IMR-90 (cell line): ENCODE results near the gene GSE1. TPM values are rescaled to one million over a fixed set of nuclear protein-coding genes. Genes with fewer than 3 reads are reported as not detected.

Experiments used
- ATAC-seq: fragments of 200-7000 bp; cut with Tn5 transposase; 2 replicates; pipeline ENCODE4 v1.9.1; 2020; ENCODE audit warnings: low read depth, mild to moderate bottlenecking, moderate library complexity
- BruUV-seq: library from RNA; stranded (reverse); fragments of 400-500 nt; replicated peaks from 2 replicates; lab custom pipeline; 2021; lab: Mats Ljungman, UMichigan
- CTCF ChIA-PET: fragments of 300-600 bp; formaldehyde crosslinking; extraction: SDS; loops from one replicate; lab custom pipeline; 2021; ENCODE audit warnings: antibody characterized with exemption; lab: Yijun Ruan, JAX
- POLR2A ChIA-PET: fragments of 300-600 bp; sonication (Branson Sonifier 250); formaldehyde crosslinking; loops from one replicate; lab custom pipeline; 2022; ENCODE audit warnings: antibody characterized with exemption; ENCODE audit not compliant: unreplicated experiment; lab: Charles Lee
- DNase-seq: peaks from one replicate; pipeline ENCODE4 v3.0.0; 2013
- H2AFZ ChIP-seq: replicated peaks from 2 replicates; pipeline ENCODE3; 2013; ENCODE audit warnings: low read length, mild to moderate bottlenecking; ENCODE audit not compliant: poor library complexity
- H2AK5ac ChIP-seq: 2 replicates; pipeline ENCODE4 v1.6.1; 2013; ENCODE audit warnings: low read depth, low read length, inconsistent platforms
- H2AK9ac ChIP-seq: replicated peaks from 2 replicates; pipeline ENCODE3; 2013; ENCODE audit warnings: mild to moderate bottlenecking, low read depth, low read length, moderate library complexity; ENCODE audit not compliant: poor library complexity
- H2BK120ac ChIP-seq: 2 replicates; pipeline ENCODE4 v1.6.1; 2013; ENCODE audit warnings: low read depth, low read length, inconsistent platforms
- H2BK15ac ChIP-seq: 3 replicates; pipeline ENCODE4 v1.6.1; 2013; ENCODE audit warnings: low read depth, low read length, inconsistent platforms
- H2BK20ac ChIP-seq: 2 replicates; pipeline ENCODE4 v1.6.1; 2013; ENCODE audit warnings: low read depth, mild to moderate bottlenecking, inconsistent platforms, low read length, moderate library complexity
- H2BK5ac ChIP-seq: 2 replicates; pipeline ENCODE4 v1.6.1; 2013; ENCODE audit warnings: mild to moderate bottlenecking, low read depth, low read length, inconsistent platforms; ENCODE audit not compliant: poor library complexity, severe bottlenecking
- H3K14ac ChIP-seq: replicated peaks from 2 replicates; pipeline ENCODE4 v1.6.1; 2013; ENCODE audit warnings: low read depth, low read length, inconsistent platforms
- H3K18ac ChIP-seq: 2 replicates; pipeline ENCODE4 v1.6.1; 2013; ENCODE audit warnings: low read depth, low read length, control low read depth
- H3K23ac ChIP-seq: 2 replicates; pipeline ENCODE4 v1.6.1; 2013; ENCODE audit warnings: low read depth, low read length, inconsistent platforms
- H3K27ac ChIP-seq: 2 replicates; pipeline ENCODE4 v1.5.1; 2013; ENCODE audit warnings: mild to moderate bottlenecking, control low read depth, low read length; ENCODE audit not compliant: insufficient read depth
- H3K27me3 ChIP-seq: 2 replicates; pipeline ENCODE4 v1.6.1; 2013; ENCODE audit warnings: low read length; ENCODE audit not compliant: control insufficient read depth, insufficient read depth
- H3K36me3 ChIP-seq: 2 replicates; pipeline ENCODE4 v1.6.1; 2013; ENCODE audit warnings: low read length, mixed read lengths; ENCODE audit not compliant: control insufficient read depth, insufficient read depth
- H3K4ac ChIP-seq: 2 replicates; pipeline ENCODE4 v1.6.1; 2013; ENCODE audit warnings: low read depth, low read length, inconsistent platforms
- H3K4me1 ChIP-seq: 2 replicates; pipeline ENCODE4 v1.6.1; 2013; ENCODE audit warnings: low read length, mixed read lengths; ENCODE audit not compliant: control insufficient read depth, insufficient read depth
- H3K4me2 ChIP-seq: 2 replicates; pipeline ENCODE4 v1.6.1; 2013; ENCODE audit warnings: low read depth, mild to moderate bottlenecking, control low read depth, low read length, moderate library complexity
- H3K4me3 ChIP-seq: 2 replicates; pipeline ENCODE4 v1.5.1; 2013; ENCODE audit warnings: low read depth, mild to moderate bottlenecking, control low read depth, low read length, moderate library complexity; ENCODE audit not compliant: insufficient read depth
- H3K56ac ChIP-seq: 2 replicates; pipeline ENCODE4 v1.6.1; 2013; ENCODE audit warnings: low read length, inconsistent platforms; ENCODE audit not compliant: insufficient read depth; ENCODE audit errors: extremely low read depth
- H3K79me1 ChIP-seq, 2 experiments: 2 replicates each; pipeline ENCODE4 v1.6.1; 2013; ENCODE audit warnings: low read length in 2 of 2, inconsistent platforms in 1 of 2, low read depth in 1 of 2
- H3K9ac ChIP-seq: 2 replicates; pipeline ENCODE4 v1.6.1; 2013; ENCODE audit warnings: low read depth, low read length, control low read depth
- H3K9me1 ChIP-seq: 2 replicates; pipeline ENCODE4 v1.6.1; 2013; ENCODE audit warnings: low read length, inconsistent platforms; ENCODE audit not compliant: insufficient read depth
- H3K9me3 ChIP-seq: 2 replicates; pipeline ENCODE4 v1.6.1; 2013; ENCODE audit warnings: low read length; ENCODE audit not compliant: control insufficient read depth, insufficient read depth
- H4K20me1 ChIP-seq: 2 replicates; pipeline ENCODE4 v1.6.1; 2013; ENCODE audit warnings: low read length, inconsistent platforms; ENCODE audit not compliant: insufficient read depth
- H4K5ac ChIP-seq: 2 replicates; pipeline ENCODE4 v1.6.1; 2013; ENCODE audit warnings: mild to moderate bottlenecking, low read depth, low read length, control low read depth
- H4K8ac ChIP-seq, 2 experiments: 2 replicates each; pipeline ENCODE4 v1.6.1; 2013; ENCODE audit warnings: low read depth in 2 of 2, low read length in 2 of 2, control low read depth in 1 of 2, inconsistent platforms in 1 of 2
- H4K91ac ChIP-seq: 2 replicates; pipeline ENCODE4 v1.6.1; 2013; ENCODE audit warnings: low read depth, low read length, inconsistent platforms; ENCODE audit not compliant: insufficient read depth
- BHLHE40 ChIP-seq: fragments of 150-350 bp; IDR thresholded peaks from 2 replicates; pipeline ENCODE4 v1.6.1; 2016; ENCODE audit warnings: mild to moderate bottlenecking, low read depth, low read length
- CEBPB ChIP-seq: IDR thresholded peaks from 2 replicates; pipeline ENCODE4 v1.6.1; 2012; ENCODE audit warnings: low read depth, low read length, improper control_type of control experiment
- CHD1 ChIP-seq: IDR thresholded peaks from 2 replicates; pipeline ENCODE4 v1.6.1; 2012; ENCODE audit warnings: low read depth, low read length, improper control_type of control experiment
- FOS ChIP-seq: fragments of 150-350 bp; IDR thresholded peaks from 2 replicates; pipeline ENCODE4 v1.6.1; 2016; ENCODE audit warnings: low read depth, low read length
- MAFK ChIP-seq: IDR thresholded peaks from 2 replicates; pipeline ENCODE4 v1.6.1; 2012; ENCODE audit warnings: low read depth, low read length, improper control_type of control experiment
- MXI1 ChIP-seq: IDR thresholded peaks from 2 replicates; pipeline ENCODE4 v1.6.1; 2012; ENCODE audit warnings: low read depth, mild to moderate bottlenecking, low read length, moderate library complexity, borderline replicate concordance
- NFE2L2 ChIP-seq: fragments of 150-350 bp; IDR thresholded peaks from 2 replicates; pipeline ENCODE4 v1.6.1; 2016; ENCODE audit warnings: low read depth, mild to moderate bottlenecking, low read length
- RAD21 ChIP-seq: IDR thresholded peaks from 2 replicates; pipeline ENCODE4 v1.6.1; 2012; ENCODE audit warnings: low read length, improper control_type of control experiment
- RCOR1 ChIP-seq: IDR thresholded peaks from 2 replicates; pipeline ENCODE4 v1.6.1; 2012; ENCODE audit warnings: mild to moderate bottlenecking, low read length, improper control_type of control experiment; ENCODE audit not compliant: insufficient replicate concordance
- RFX5 ChIP-seq: IDR thresholded peaks from 2 replicates; pipeline ENCODE4 v1.8.0; 2012; ENCODE audit warnings: low read depth, mild to moderate bottlenecking, low read length, moderate library complexity
- SMC3 ChIP-seq: fragments of 150-350 bp; IDR thresholded peaks from 2 replicates; pipeline ENCODE4 v1.6.1; 2016; ENCODE audit warnings: low read depth, mild to moderate bottlenecking, antibody characterized with exemption, low read length, moderate library complexity
- WGBS, 2 experiments: methylation state at CpG; one replicate each; pipeline versions ENCODE4 v1.1.5 to v1.1.7; 2013; ENCODE audit warnings: missing lambda C conversion rate in 2 of 2; ENCODE audit not compliant: insufficient read length in 1 of 2; ENCODE audit errors: extremely low coverage in 2 of 2; 5-methylcytosine and 5-hydroxymethylcytosine counted together
- dilution Hi-C: fragments of 300-500 bp; cut with HindIII; formaldehyde crosslinking; loops from one replicate; pipeline ENCODE4 v1.14.3; 2018; ENCODE audit warnings: low sequenced_read_pairs; ENCODE audit not compliant: unreplicated experiment
- in situ Hi-C: fragments of 300-500 bp; cut with MboI; formaldehyde crosslinking; loops from 3 replicates; pipeline ENCODE4 v1.14.3; 2019; ENCODE audit warnings: low sequenced_read_pairs, inconsistent platforms, mixed read lengths
- intact Hi-C: fragments of 100-400 bp; cut with micrococcal nuclease; formaldehyde crosslinking; loops from 2 replicates; pipeline ENCODE4 v1.10.0; 2022
- polyA plus RNA-seq, 3 experiments: library from polyadenylated mRNA; depleted of rRNA; stranded (reverse); fragments of >200 nt; gene quantifications; 2 replicates each; pipeline ENCODE4 v1.2.3, GENCODE V29; 2012; ENCODE audit warnings: low replicate concordance in 1 of 3
- total RNA-seq: library from RNA; depleted of rRNA; stranded (reverse); fragments of >200 nt; gene quantifications from 2 replicates; pipeline ENCODE4 v1.2.3, GENCODE V29; 2012
- TF ChIP-seq, protein P1 (sequence below): conservative IDR thresholded peaks from 2 replicates; pipeline ENCODE4 v1.5.1; 2012; ENCODE audit warnings: mild to moderate bottlenecking, low read depth, low read length, improper control_type of control experiment
- TF ChIP-seq, protein P2 (sequence below): fragments of 150-350 bp; IDR thresholded peaks from 2 replicates; pipeline ENCODE4 v1.6.1; 2016; ENCODE audit warnings: low read depth, mild to moderate bottlenecking, low read length, moderate library complexity, borderline replicate concordance

The GSE1 gene
- total and polyA plus RNA-seq, 2 of the 4 experiments (the other 2 are of a cell fraction): 14.9 to 25.5 TPM

DNA sequence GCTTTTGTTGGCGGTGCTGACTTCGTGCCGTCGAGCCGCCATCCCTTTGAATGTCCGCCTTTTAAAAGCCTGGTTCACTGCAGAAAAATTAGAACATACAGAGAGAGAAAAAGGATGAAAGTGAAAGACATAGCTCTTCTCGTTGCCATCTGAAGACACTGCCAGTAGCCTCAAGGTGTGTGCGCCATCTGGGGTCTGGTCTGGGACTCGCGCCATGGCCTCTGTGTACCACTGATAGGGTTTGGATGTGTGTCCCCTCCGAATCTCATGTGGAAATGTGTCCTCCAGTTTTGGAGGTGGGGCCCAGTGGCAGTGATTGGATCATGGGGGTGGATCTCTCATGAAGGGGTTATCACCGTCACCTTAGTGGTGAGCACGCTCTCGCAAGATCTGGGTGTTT lies 15.5 kb downstream of the GSE1 start:
- H3K27ac ChIP-seq: no peak overlapping the region
- no peak overlapping the region for H2AK9ac ChIP-seq
- no TSS peak for BruUV-seq
- H3K56ac ChIP-seq: no peak overlapping the region
- ChIA-PET CTCF (interaction anchor here (1.6 kb wide), 1 partner anchor 12 kb away, joined by 4 read pairs; no protein-coding TSS in a partner anchor), POLR2A (no interaction called here)
- in situ Hi-C loops: no loop called here
- no peak overlapping the region for H2AK5ac ChIP-seq
- 100% methylated on average over 1 of the region's 14 CpGs; no CpG with 5 or more reads in 1 of the 2 experiments for WGBS, 2 experiments
- no peak overlapping the region for H4K8ac ChIP-seq
- H3K14ac ChIP-seq: no peak overlapping the region
- no peaks in the 10 kb centered on the region for H3K4me1 ChIP-seq
- no peak overlapping the region for H3K23ac ChIP-seq
- H4K91ac ChIP-seq: no peak overlapping the region
- peaks cover 13% of the 10 kb centered on the region for H3K9me3 ChIP-seq
- dilution Hi-C loops: no loop called here
- intact Hi-C loops: no loop called here
- no peak overlapping the region for H2BK5ac ChIP-seq
- H3K79me1 ChIP-seq: peaks cover 16 to 73% of the 10 kb centered on the region in 2 experiments
- no peaks in the 10 kb centered on the region for H3K9me1 ChIP-seq
- ATAC-seq (no peak), DNase-seq (no peak)
- TF ChIP-seq MAFK: no peak
- no peak for TF ChIP-seq RFX5
- no peak for TF ChIP-seq CHD1
- no peak for TF ChIP-seq SMC3
- no peak for TF ChIP-seq CEBPB
- TF ChIP-seq NFE2L2: no peak
- TF ChIP-seq FOS: no peak
- TF ChIP-seq, protein P1, sequence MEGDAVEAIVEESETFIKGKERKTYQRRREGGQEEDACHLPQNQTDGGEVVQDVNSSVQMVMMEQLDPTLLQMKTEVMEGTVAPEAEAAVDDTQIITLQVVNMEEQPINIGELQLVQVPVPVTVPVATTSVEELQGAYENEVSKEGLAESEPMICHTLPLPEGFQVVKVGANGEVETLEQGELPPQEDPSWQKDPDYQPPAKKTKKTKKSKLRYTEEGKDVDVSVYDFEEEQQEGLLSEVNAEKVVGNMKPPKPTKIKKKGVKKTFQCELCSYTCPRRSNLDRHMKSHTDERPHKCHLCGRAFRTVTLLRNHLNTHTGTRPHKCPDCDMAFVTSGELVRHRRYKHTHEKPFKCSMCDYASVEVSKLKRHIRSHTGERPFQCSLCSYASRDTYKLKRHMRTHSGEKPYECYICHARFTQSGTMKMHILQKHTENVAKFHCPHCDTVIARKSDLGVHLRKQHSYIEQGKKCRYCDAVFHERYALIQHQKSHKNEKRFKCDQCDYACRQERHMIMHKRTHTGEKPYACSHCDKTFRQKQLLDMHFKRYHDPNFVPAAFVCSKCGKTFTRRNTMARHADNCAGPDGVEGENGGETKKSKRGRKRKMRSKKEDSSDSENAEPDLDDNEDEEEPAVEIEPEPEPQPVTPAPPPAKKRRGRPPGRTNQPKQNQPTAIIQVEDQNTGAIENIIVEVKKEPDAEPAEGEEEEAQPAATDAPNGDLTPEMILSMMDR: no peak
- TF ChIP-seq RCOR1: no peak
- TF ChIP-seq BHLHE40: no peak
- TF ChIP-seq RAD21: no peak
- TF ChIP-seq, protein P2, sequence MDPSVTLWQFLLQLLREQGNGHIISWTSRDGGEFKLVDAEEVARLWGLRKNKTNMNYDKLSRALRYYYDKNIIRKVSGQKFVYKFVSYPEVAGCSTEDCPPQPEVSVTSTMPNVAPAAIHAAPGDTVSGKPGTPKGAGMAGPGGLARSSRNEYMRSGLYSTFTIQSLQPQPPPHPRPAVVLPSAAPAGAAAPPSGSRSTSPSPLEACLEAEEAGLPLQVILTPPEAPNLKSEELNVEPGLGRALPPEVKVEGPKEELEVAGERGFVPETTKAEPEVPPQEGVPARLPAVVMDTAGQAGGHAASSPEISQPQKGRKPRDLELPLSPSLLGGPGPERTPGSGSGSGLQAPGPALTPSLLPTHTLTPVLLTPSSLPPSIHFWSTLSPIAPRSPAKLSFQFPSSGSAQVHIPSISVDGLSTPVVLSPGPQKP: no peak
- TF ChIP-seq MXI1: no peak
- no peak overlapping the region for H3K4me3 ChIP-seq
- H3K18ac ChIP-seq: no peak overlapping the region
- H3K9ac ChIP-seq: no peak overlapping the region
- no peaks in the 10 kb centered on the region for H3K27me3 ChIP-seq
- H3K36me3 ChIP-seq: peaks cover 1% of the 10 kb centered on the region; the same call in 1 of the 2 replicates
- peaks cover 99% of the 10 kb centered on the region for H4K20me1 ChIP-seq
- H2BK15ac ChIP-seq: no peak overlapping the region
- no peak overlapping the region for H4K5ac ChIP-seq
- no peak overlapping the region for H3K4me2 ChIP-seq
- H2BK20ac ChIP-seq: no peak overlapping the region
- no peak overlapping the region for H3K4ac ChIP-seq
- H2BK120ac ChIP-seq: no peak overlapping the region
- no peak overlapping the region for H2AFZ ChIP-seq
